Right lobe of liver (tissue), 6 donors: Measurements from ENCODE around the gene DQX1. TPM values are rescaled to one million over a fixed set of nuclear protein-coding genes. Genes with fewer than 3 reads are reported as not detected.
"Not testable (repeated sequence)": the region's sequence is repeated elsewhere in the genome, so short reads cannot be mapped to it uniquely, and the experiment has no call there.

Experiments used
- ATAC-seq, 4 donors: fragments of 200-7000 bp; cut with Tn5 transposase; one replicate each; pipeline ENCODE4 v1.9.1; 2020; ENCODE audit warnings: mild to moderate bottlenecking in 4 of 4, moderate library complexity in 4 of 4
- DNase-seq, 3 donors: peaks; one replicate each; pipeline ENCODE4 v3.0.0-alpha.2; 2020
- H3K27ac ChIP-seq, 3 donors: fragments of 200-600 bp; one replicate each; pipeline ENCODE4 v1.8.0; 2022
- H3K27me3 ChIP-seq, 2 donors: fragments of 200-600 bp; one replicate each; pipeline ENCODE4 v1.8.0; 2022
- H3K36me3 ChIP-seq, 4 donors: fragments of 200-600 bp; sonication (generic) in 1 of 4; one replicate each; pipeline versions ENCODE4 v1.5.1 to v1.8.0; 2017 to 2022; ENCODE audit warnings: control low read depth in 1 of 4
- H3K4me1 ChIP-seq, 4 donors: fragments of 200-600 bp; sonication (generic) in 1 of 4; one replicate each; pipeline versions ENCODE4 v1.5.1 to v1.8.0; 2017 to 2022; ENCODE audit warnings: control low read depth in 1 of 4
- H3K4me3 ChIP-seq, 3 donors: fragments of 200-600 bp; one replicate each; pipeline ENCODE4 v1.8.0; 2022
- H3K9me3 ChIP-seq, 4 donors: fragments of 200-600 bp; sonication (generic) in 1 of 4; one replicate each; pipeline versions ENCODE4 v1.5.1 to v1.8.0; 2017 to 2022; ENCODE audit warnings: control low read depth in 1 of 4
- POLR2A ChIP-seq: fragments of 450-650 bp; IDR thresholded peaks from one replicate; pipeline ENCODE4 v1.6.1; 2017; ENCODE audit warnings: antibody characterized with exemption, mild to moderate bottlenecking
- whole genome bisulfite sequencing: methylation state at CpG from one replicate; pipeline ENCODE4 v1.1.6; 2018; ENCODE audit warnings: low coverage, low lambda C conversion rate; ENCODE audit not compliant: insufficient coverage; ENCODE audit errors: missing lambda C conversion rate; 5-methylcytosine and 5-hydroxymethylcytosine counted together
- intact Hi-C, 2 donors: fragments of 100-400 bp; cut with DNase I; formaldehyde crosslinking; loops; one replicate each; pipeline versions ENCODE4 v1.11.2 to v1.14.1; 2022
- total RNA-seq, 6 experiments: library from RNA; depleted of rRNA in 2 of 6; stranded (reverse); fragments of >200 nt in 2 of 6; fragmentation: NEBNext Ultra II Directional in 3 of 6; extraction: Animal tissue kit (Norgen Biotek cat#: 25700) in 3 of 6; gene quantifications; one replicate each; pipeline versions ENCODE4 v1.1.0 to v1.2.4, GENCODE V29; 2016 to 2023
- TF ChIP-seq, protein P1 (sequence below), 4 donors: fragments of 200-600 bp in 3 of 4; fragments of 450-650 bp in 1 of 4; IDR thresholded peaks; one replicate each; pipeline versions ENCODE4 v1.5.1 to v1.8.0; 2016 to 2022; ENCODE audit warnings: antibody characterized with exemption in 4 of 4, mild to moderate bottlenecking in 2 of 4
- donor health status: DM: no; HTN: yes; CAD: no.
- donor health status: DM: no; HTN: no; CAD: no.
- donor health status: DM: no; HTN: no; CAD: no.
- donor health status: DM: no; HTN: yes; CAD: no.
- donor health status: DM: no; HTN: yes; CAD: no.

DQX1 gene
- total RNA-seq, 6 experiments from 2014 or later = not detected

DNA sequence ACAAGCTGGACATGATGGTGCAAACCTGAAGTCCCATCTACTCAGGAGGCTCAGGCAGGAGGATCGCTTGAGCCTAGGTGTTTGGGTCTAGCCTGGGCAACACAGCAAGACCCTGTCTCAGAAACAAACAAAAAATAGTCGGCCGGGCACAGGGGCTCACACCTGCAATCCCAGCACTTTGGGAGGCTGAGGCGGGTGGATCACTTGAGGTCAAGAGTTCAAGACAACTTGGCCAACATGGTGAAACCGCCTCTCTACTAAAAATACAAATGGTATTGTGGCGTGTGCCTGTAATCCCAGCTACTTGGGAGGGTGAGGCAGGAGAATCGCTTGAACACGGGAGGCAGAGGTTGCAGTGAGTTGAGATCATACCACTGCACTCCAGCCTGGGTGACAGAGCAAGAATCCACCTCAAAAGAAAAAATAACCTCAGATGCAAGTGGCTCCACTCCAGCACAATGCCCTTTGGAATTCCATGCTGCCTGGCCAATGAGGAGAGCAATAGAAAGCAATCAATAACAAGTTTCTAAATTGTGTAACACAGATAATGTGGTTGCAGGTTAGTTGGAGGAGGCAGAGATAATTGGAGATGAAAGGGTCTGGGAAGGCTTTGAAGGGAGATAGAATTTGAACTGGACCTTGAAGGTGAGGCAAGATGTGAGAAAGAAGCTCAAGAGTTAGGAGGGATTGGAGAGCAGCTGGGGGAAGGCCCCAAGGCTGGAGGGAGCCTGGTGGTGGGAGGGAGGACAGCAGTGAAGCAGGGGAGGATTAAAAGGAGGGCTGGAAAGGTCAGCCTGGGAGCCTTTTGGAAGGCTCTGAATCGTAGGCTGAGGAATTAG lies 37.2 kb downstream of the DQX1 start:
- no peaks in the 10 kb centered on the region for H3K27me3 ChIP-seq
- peaks cover 0 to 82% (median 32%) of the 10 kb centered on the region in 4 donors for H3K4me1 ChIP-seq
- H3K4me3 ChIP-seq = peak overlapping the region in 2 of 3 donors; percentile 23 to 47
- no peaks in the 10 kb centered on the region for H3K9me3 ChIP-seq
- peaks cover 0 to 40% (median 9%) of the 10 kb centered on the region in 4 donors for H3K36me3 ChIP-seq
- TF ChIP-seq POLR2A = no peak
- 50% methylated on average over 9 of the region's 9 CpGs for WGBS
- intact Hi-C loops = loop anchor here in 1 of 2 donors (5.0 kb wide), 1 partner anchor 38 kb away; the partner anchor contains the start of genes AUP1, DQX1 and HTRA2
- DNase-seq (peak in 2 of 3 donors; percentile 71 to 87), ATAC-seq (peak; percentile 63 to 77 (median 70))
- H3K27ac ChIP-seq = peak overlapping the region; percentile 22 to 79 (median 73)

DNA sequence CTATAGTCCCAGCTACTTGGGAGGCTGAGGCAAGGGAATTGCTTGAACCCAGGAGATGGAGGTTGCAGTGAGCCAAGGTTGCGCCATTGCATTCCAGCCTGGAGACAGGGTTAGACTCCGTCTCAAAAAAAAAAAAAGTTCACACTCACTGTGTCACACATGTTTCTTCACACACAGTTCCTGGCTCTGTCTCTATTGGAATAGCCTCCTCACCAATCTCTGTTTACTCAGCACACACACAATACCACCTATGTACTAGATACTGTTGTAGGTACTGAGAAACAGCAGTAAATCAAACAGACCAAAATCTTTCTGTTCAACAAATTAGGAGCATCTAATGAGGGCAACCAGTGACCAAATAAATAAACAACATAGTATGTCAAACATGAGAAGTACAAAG lies 39.9 kb downstream of the DQX1 start:
- peaks cover 0 to 15% (median 1%) of the 10 kb centered on the region in 4 donors for H3K36me3 ChIP-seq
- TF ChIP-seq POLR2A = no peak
- TF ChIP-seq, protein P1, sequence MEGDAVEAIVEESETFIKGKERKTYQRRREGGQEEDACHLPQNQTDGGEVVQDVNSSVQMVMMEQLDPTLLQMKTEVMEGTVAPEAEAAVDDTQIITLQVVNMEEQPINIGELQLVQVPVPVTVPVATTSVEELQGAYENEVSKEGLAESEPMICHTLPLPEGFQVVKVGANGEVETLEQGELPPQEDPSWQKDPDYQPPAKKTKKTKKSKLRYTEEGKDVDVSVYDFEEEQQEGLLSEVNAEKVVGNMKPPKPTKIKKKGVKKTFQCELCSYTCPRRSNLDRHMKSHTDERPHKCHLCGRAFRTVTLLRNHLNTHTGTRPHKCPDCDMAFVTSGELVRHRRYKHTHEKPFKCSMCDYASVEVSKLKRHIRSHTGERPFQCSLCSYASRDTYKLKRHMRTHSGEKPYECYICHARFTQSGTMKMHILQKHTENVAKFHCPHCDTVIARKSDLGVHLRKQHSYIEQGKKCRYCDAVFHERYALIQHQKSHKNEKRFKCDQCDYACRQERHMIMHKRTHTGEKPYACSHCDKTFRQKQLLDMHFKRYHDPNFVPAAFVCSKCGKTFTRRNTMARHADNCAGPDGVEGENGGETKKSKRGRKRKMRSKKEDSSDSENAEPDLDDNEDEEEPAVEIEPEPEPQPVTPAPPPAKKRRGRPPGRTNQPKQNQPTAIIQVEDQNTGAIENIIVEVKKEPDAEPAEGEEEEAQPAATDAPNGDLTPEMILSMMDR (IDR thresholded peaks at IDR 0.05) = no peak
- intact Hi-C loops = loop anchor here in 1 of 2 donors (5.0 kb wide), 1 partner anchor 41 kb away; the partner anchor contains the start of genes AUP1, DQX1 and HTRA2

DNA sequence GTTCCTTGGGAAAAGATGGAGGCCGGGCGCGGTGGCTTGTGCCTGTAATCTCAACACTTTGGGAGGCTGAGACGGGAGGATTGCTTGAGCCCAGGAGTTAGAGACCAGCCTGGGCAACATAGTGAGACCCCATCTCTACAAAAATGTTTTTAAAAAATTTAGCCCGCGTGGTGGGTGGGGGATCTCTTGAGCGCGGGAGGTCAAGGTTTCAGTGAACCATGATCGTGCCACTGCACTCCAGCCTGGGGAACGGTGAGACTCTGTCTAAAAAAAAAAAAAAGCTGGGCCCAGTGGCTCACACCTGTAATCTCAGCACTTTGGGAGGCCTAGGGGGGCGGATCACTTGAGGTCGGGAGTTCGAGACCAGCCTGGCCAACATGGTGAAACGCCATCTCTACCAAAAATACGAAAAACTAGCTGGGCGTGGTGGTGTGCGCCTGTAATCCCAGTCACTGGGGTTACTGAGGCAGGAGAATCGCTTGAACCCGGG lies 42.3 kb downstream of the DQX1 start:
- DNase-seq, H3K9me3 ChIP-seq, ATAC-seq, H3K27me3 ChIP-seq, intact Hi-C loops: not testable (repeated sequence)
- WGBS = 64% methylated on average over 17 of the region's 19 CpGs
- H3K27ac ChIP-seq = peak overlapping the region in 1 of 3 donors; percentile 84
- H3K36me3 ChIP-seq = peaks cover 0 to 16% (median 2%) of the 10 kb centered on the region in 4 donors
- peaks cover 0 to 55% (median 19%) of the 10 kb centered on the region in 4 donors for H3K4me1 ChIP-seq
- peak overlapping the region; percentile 93 to 99 (median 97) for H3K4me3 ChIP-seq

More for the DNA sequence above, 39.9 kb downstream of the DQX1 start:
- whole genome bisulfite sequencing = 51% methylated on average over 2 of the region's 2 CpGs
- Histone ChIP-seq H3K4me1 (peaks cover 0 to 70% (median 23%) of the 10 kb centered on the region in 4 donors), H3K27ac (peak overlapping the region in 1 of 3 donors; percentile 57), H3K9me3 (no peaks in the 10 kb centered on the region), H3K4me3 (no peak overlapping the region), H3K27me3 (no peaks in the 10 kb centered on the region)
- peak in 2 of 4 donors; percentile 11 to 27 for ATAC-seq
- no peak for DNase-seq

DNA sequence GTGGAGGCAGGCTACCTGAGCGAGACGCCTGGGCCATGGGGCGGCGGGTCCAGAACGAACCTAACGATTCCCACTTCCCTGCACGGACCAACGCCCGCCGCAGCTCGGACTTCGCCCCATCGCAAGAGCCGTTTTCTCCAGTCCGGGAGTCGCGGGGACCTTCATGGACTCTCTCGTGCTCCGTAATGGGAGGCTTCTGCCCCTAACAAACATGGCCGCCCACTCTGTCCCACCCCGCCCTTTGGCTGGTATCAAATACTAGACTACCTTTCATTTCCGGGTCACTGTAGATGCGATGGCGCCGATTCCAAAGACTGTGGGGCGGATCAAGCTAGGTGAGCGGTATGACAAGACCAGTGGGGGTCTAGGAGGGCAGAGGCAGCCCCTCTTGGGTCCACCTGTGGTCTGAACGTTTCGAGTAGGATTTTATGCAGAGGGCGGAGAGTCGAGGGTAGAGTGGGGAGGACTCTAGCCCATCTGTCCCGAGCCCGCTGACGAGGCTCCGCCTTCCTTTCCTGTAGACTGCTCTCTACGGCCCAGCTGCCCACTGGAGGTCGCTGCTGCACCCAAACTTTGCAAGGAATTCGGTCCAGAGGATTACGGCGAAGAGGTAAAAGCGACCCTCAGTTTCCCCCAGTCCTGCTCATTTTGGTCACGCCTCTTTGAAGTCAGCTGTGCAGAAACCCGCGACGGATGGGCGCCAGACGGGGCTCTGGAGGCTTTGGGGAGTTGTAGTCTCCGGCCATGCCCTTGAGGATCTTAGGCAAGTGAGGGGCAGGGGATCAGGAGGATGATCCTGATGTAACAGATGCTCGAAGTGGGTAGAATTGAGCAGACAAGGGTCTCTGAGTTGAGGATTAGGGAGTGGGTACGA lies 43.0 kb downstream of the DQX1 start, which contains the start of the genes CCDC142 and TTC31:
Gene CCDC142 (minus strand): TSS at position 198 of the 874 bp plus-strand sequence. CDS start 161 bp downstream, at position 37.
Gene TTC31 (plus strand): TSS at position 281 of the 874 bp plus-strand sequence. CDS start 15 bp downstream, at position 296.
- Histone ChIP-seq H3K9me3 (no peaks in the 10 kb centered on the region), H3K36me3 (peaks cover 0 to 16% (median 2%) of the 10 kb centered on the region in 4 donors), H3K4me1 (peaks cover 0 to 48% (median 16%) of the 10 kb centered on the region in 4 donors), H3K4me3 (peak within 1 kb of the TSS; percentile 93 to 99 (median 97)), H3K27ac (peak within 1 kb of the TSS; percentile 71 to 84 (median 80)), H3K27me3 (no peaks in the 10 kb centered on the region)
- WGBS = under 1% methylated on average over 35 of the region's 50 CpGs
- DNase-seq = peak; percentile 95 to 97 (median 96)
- peak; percentile 92 to 95 (median 93) for ATAC-seq
- intact Hi-C loops = no loop called here
- TF ChIP-seq, protein P1 (IDR thresholded peaks at IDR 0.05) = peak; percentile 88 to 92 (median 90)
- peak; percentile 57 for TF ChIP-seq POLR2A
